ENCODE results near the gene RTP2.

DNA sequence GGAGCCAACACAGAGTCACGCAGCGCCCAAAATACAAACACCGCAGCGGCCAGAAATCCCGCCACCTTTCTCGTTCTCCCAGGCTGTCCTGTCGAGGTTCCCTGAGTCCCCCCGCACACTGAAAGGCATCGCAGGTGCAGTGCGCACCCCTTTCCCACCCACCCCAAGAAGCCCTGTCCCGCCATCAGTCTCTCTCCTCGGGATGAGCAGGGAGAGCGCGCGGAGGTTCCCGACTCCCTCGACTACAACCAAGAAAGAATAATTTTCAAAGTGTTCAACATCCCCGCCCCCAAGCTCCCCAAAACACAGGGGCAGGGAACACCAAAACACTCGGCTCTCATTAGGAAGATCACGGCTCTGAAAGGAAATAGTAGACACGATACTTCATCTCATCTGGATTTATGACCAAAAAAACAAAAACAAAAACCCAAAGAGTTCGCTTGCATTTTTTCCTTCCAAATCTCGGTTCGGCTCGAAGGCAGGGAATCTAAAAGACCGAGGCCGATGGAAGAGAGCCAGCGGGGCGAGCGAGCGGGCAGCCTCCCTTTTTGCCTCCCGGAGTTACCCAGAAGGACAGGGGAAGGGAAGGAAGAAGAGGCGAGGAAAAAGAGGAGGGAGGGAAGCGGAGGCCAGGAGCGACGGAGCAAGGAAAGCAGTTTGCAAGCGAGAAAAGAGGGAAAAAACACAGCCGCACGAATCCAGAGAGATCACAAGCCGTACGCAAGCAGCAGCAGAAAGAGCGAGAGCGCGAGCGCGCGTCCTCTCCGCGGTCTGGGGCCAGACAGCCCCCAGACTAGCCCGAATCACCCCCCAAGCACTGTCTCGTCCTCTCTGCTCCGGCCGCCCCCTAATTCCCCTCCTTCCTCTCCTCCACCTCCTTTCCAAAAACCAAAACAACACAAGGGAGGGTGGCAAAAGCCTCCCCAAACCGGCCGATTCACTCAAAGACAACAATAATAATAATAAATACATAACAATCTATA is 42.1 kb upstream of the RTP2 start:
- TF ChIP-seq EZH2 (IDR thresholded peaks at IDR 0.05; ENCODE audit: borderline replicate concordance, insufficient read depth, low read depth, low read length, poor library complexity, severe bottlenecking): no peak
- TF ChIP-seq, protein P1, sequence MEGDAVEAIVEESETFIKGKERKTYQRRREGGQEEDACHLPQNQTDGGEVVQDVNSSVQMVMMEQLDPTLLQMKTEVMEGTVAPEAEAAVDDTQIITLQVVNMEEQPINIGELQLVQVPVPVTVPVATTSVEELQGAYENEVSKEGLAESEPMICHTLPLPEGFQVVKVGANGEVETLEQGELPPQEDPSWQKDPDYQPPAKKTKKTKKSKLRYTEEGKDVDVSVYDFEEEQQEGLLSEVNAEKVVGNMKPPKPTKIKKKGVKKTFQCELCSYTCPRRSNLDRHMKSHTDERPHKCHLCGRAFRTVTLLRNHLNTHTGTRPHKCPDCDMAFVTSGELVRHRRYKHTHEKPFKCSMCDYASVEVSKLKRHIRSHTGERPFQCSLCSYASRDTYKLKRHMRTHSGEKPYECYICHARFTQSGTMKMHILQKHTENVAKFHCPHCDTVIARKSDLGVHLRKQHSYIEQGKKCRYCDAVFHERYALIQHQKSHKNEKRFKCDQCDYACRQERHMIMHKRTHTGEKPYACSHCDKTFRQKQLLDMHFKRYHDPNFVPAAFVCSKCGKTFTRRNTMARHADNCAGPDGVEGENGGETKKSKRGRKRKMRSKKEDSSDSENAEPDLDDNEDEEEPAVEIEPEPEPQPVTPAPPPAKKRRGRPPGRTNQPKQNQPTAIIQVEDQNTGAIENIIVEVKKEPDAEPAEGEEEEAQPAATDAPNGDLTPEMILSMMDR (IDR thresholded peaks at IDR 0.05): no peak

Measured in B cell (primary cell).